Measurements from ENCODE around the gene TBC1D2.

GRCh38 chr9:98210435-98210834 lies 45.0 kb downstream of the TBC1D2 start:
- no peak for TF ChIP-seq RAD21 (IDR thresholded peaks at IDR 0.05; ENCODE audit: low read length)
- TF ChIP-seq, protein P1, sequence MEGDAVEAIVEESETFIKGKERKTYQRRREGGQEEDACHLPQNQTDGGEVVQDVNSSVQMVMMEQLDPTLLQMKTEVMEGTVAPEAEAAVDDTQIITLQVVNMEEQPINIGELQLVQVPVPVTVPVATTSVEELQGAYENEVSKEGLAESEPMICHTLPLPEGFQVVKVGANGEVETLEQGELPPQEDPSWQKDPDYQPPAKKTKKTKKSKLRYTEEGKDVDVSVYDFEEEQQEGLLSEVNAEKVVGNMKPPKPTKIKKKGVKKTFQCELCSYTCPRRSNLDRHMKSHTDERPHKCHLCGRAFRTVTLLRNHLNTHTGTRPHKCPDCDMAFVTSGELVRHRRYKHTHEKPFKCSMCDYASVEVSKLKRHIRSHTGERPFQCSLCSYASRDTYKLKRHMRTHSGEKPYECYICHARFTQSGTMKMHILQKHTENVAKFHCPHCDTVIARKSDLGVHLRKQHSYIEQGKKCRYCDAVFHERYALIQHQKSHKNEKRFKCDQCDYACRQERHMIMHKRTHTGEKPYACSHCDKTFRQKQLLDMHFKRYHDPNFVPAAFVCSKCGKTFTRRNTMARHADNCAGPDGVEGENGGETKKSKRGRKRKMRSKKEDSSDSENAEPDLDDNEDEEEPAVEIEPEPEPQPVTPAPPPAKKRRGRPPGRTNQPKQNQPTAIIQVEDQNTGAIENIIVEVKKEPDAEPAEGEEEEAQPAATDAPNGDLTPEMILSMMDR (conservative IDR thresholded peaks at IDR 0.05; ENCODE audit: low read depth, low read length): no peak
- TF ChIP-seq MXI1 (IDR thresholded peaks at IDR 0.05; ENCODE audit: borderline replicate concordance, low read depth, low read length): no peak
- no peak for TF ChIP-seq FOS (IDR thresholded peaks at IDR 0.05; ENCODE audit: low read depth, low read length)
- no peak for TF ChIP-seq RCOR1 (IDR thresholded peaks at IDR 0.05; ENCODE audit: insufficient replicate concordance, low read length)
- no peak for TF ChIP-seq CEBPB (IDR thresholded peaks at IDR 0.05; ENCODE audit: low read depth, low read length)

All from IMR-90 (cell line).